NCI-H1694 treated with DMSO at 0.1 percent for 48 hours (cell line): ENCODE results near the gene CNP.

ENCODE experiments used
- DNase-seq: peaks from one replicate; lab custom pipeline; 2025; lab: John Stamatoyannopoulos, UW

The CNP gene

DNA sequence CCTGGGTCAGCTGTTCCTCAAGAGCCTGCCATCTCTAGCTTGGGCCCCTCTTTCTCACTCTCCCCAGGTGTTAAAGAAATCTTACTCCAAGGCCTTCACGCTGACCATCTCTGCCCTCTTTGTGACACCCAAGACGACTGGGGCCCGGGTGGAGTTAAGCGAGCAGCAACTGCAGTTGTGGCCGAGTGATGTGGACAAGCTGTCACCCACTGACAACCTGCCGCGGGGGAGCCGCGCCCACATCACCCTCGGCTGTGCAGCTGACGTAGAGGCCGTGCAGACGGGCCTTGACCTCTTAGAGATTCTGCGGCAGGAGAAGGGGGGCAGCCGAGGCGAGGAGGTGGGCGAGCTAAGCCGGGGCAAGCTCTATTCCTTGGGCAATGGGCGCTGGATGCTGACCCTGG lies 6.8 kb downstream of the CNP start:
- DNase-seq, result no peak

- DNase-seq, result no peak
These were observed 7.4 kb downstream of the CNP start for GRCh38 chr17:41974031-41974430.

DNA sequence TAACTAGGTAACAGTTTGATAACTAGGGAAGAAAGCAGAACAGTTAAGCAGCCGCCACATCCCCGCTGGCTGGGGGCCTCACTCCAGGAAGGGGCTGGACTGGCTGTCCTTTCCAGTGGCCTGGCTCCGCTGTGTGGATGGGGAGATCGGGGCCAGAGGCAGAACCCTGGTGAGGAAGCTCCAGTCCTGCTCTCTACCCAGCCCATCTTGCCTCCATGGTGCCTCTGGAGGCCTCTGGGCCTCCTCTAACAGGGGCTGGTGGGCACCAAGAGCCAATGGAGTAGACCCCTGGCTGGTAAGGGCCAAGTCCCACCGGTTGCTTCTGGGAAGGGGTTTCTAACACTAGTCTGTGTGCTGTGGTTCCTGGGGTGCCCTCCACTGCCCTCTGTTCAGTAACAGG lies 8.1 kb downstream of the CNP start:
- DNase-seq, result no peak

DNA sequence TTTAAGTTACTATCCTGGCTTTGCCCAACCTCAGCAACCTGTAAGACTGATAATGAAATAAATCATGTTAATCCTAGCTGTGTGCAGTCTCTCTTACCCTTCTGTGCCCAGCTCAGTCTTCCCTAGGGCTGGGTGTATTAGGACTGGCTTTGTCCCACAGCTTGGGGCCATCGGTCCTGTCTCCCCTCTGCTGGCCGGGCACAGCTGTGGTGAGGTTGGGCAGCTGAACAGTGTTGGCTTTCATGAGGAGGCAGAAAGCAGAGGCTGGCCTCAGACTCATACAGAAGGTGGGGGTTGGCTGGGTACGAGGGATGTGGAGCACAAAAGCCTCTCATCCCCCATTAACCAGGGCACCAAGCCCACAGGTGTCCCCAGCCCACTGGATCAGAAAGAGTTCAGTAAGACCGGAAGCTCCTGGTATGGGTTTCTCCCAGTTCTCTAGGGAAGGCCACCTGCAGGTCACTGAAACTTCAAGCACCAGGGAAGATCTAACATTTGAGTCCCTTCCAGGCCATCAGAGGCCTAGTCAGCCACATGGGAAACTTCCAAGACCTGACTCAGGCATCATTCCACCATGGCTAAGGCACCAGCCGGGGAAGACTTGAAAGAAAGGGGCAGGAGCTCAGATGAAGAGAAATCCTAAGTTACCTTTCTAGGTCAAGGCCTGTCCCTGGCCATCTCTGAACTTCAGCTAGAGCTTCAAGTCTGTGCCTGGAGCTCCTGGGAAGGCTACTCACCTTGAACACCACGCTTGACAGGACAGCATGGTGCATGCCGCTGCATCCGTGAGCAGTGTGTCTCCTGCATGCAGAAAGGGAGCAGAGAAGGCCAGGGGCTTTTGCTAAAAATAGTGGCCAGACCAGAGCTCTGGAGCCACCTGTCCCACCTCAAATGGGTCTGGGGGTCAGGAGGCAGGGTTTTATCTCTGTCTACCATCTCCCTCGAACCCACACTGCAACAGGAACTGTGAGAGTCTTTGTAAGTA lies 8.8 kb downstream of the CNP start:
- DNase-seq, result no peak

DNA sequence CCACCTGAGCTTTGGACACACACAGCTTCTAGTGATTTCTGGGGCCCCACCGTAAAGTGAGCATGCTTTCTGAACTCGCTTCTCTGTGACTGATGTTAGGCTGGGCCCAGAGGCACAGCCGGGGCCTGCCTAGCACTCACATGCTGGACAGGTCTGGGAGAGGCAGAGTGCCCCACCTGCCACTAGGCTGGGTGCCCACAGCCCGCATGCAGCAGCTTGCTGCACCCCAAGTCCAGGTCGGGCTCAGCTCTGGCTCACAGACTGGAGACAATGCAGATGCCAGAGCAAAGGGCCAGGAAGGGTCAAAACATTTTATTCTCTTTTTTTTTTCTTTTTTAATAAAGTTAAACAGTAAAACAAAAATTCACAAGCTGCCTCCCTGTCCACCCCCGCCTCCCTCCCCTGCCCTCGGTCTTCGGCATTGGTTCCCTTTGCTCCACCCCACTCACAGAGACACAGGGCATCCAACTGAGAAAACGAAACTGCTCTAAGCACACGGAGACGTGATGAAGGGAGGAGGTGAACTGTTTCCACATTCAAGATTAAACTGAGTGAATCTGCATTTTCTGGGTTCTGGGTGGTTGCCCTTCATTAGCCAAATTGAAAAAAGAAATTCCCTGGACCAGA lies 9.7 kb downstream of the CNP start:
- no peak for DNase-seq

- DNase-seq, result no peak
These were observed 11.4 kb downstream of the CNP start for GRCh38 chr17:41977991-41978390.

DNA sequence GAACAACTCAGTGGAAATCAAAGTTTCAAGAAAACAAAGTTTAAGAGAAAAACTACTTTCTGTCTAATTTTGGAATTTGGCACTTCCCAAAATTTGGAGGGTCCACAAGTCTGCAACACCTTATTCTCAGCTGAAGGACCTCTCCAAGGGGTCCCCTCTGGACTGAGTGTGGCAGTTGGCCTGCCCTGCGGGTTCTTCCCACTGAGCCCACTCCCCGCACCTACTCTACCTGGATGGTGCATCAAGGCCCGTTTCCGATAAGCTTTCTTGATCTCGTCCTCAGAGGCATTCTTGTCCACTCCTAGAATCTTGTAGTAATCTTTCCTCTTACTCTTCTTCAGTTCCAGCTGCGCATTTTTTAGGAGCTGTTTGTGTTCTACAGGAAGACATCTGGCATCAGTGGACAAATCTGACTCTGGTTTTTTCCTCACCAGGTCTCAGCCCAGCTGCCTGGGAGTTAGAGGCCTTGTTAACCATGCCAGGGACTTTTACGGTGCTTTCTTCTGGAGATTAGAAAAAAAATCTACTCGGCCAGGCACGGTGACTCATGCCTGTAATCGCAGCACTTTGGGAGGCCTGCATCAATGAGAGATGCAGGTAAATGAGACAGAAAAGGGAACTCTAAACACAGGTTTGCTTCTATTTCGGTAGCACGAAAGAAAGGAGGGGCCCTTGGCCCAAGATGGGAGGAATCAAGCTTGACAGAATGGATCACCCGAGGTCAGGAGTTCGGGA lies 15.6 kb downstream of the CNP start:
- no peak for DNase-seq

GRCh38 chr17:41984454-41984853 lies 17.9 kb downstream of the CNP start:
- no peak for DNase-seq

DNA sequence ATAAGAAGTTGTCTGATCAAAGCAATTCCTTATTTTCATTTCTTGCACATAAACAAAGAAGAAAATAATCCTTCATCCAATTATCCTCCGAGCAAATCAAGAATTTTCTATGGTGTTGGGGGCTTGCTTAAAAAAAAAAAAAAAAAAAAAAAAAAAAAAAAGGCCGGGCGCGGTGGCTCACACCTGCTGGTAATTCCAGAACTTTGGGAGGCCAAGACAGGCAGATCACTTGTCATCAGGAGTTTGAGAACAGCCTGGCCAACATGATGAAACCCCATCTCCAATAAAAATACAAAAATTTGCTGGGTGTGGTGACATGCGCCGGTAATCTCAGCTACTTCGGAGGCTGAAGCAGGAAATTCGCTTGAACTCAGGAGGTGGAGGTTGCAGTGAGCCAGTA lies 19.3 kb downstream of the CNP start:
- DNase-seq, result no peak

DNA sequence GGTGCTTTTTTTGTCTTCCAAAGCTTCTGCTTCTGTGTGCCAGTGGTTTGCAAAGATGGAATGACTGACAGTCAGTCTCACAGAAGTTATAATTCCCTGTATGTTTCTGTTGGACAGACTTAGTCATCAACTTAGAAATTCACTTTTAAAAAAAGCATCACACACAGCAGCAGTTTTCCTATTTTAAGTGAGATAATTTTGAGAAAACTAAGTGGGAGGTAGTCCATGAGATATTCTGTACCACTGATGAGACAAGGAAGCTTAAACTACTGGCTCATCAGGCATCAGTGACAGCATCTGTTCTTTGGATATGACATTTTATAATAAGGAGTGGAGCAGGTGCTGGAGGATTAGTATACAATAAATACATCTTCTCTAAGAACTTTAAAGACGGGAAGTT lies 20.0 kb downstream of the CNP start:
- DNase-seq, result no peak

DNA sequence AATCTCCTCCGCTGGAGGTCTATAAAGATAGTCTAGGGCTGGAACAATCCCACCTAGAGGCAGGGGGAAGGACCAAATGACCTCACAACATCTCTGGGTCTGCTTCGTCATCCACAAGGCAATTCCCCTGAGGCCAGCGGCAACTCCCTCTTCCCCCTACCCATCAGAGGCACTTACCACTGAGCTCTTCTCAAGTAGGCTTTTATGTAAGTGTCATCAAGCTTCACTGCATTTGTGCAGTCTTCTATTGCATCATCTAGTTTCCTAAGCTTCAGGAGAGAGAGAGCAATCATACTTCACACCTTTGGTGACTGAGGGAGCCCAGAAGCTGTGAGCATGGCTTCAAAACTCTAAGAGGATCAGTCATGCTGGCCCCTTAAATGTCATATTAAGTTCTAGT lies 21.0 kb downstream of the CNP start:
- no peak for DNase-seq

DNA sequence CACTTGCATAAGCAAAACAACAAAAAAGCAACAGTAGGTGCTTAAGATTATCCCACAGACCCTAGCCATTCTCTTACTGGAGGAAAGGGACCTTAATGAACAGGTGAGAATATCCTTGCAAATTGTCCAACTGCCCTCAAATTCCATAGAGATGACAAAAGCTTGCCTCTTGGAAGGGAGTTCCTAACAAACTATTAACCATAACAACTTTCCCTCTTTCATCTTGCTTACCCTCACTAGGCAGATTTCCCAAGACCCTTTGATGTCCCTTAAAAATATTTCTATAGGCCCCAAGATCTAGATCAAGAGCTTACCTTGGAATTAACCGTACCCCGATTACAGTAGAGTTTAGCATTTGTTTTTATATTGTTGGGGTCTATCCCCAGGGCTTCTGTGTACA lies 21.8 kb downstream of the CNP start:
- no peak for DNase-seq

DNA sequence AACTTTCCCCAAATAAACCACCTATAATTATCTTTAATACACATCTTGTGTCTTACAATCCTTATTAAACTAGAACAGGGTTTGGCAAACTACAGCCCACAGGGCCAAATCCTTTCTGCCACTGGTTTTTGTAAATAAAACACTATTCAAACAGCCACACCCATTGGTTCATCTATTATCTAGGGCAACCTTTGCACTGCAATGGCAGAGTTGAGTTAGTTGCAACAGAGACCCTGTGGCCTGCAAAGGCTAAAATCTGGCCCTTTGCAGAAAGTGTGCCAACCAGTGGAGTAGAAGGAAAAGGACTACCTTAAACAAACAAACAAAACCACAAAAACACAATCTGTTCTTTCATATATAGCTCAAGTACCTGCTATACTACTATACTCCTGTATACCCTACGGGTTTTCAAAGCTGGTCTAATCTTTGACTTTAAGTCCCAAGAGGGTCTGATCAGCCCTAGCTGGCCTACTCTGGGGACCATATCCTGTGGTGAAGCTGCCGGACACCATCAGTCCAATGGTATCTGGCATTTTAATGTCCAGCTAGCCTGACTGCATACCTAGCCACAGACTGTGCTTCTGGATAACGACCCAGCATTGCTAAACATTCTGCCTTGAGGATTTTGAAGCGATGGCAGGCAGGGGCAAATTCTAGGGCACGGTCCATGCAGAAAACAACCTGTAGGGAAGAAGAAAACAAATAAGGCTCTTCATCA lies 23.3 kb downstream of the CNP start:
- no peak for DNase-seq

DNA sequence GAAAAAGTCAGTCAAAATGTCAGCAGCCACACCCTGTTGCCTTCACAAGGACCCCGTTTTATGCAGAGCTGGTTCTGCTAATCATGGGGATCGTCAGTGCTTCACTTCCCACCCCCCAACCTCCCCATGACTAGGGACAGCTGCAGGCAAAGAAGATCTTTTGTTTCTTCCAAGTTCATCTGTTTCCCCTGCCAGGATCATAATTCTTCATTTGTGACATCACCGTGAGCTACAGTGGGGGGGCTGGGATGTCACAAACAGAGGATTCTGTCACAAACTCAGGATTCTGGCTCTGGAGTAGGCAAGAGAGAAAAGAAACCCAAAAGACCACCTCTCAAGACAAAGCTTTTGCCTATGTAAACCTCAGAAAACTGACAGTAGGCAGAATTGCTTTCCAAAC lies 26.0 kb downstream of the CNP start:
- no peak for DNase-seq

GRCh38 chr17:41996855-41997164 lies 30.2 kb downstream of the CNP start:
- DNase-seq, result no peak

GRCh38 chr17:41998497-41998896 lies 31.9 kb downstream of the CNP start:
- DNase-seq, result no peak

DNA sequence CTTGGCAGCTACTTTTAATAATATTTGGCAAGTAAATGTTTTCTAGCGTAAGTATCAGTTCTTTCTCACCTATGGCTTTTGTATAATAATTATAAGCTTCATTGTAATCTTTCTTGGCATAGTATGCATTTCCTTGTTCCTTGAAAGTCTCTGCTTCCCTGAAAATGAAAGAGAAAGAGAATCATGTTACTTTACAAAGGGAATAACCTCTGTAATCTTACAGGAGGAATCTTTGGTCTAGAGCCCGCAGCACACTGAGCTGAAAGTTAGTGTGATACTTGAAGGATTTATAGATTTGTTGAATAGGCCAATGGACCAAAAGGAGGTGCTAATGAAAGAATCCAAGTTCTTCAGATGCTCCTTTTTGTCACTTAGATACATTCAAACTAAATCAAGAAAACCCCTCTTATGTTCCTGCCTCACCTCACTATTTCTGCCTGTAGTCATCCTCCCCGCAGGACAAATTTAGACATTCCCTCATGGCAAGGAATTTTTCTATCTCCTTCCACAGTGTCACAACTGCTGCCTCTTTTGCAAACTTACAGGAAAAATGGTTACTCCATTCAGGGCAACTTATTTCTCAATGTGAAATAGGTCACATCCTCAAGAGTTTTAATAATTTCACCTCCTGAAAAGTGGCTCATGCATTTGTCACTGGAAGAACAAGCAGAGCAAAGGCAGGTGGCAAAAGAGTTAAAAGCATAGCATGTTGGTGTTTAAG lies 34.0 kb downstream of the CNP start:
- DNase-seq, result no peak

GRCh38 chr17:42001729-42002128 lies 35.1 kb downstream of the CNP start:
- no peak for DNase-seq

DNA sequence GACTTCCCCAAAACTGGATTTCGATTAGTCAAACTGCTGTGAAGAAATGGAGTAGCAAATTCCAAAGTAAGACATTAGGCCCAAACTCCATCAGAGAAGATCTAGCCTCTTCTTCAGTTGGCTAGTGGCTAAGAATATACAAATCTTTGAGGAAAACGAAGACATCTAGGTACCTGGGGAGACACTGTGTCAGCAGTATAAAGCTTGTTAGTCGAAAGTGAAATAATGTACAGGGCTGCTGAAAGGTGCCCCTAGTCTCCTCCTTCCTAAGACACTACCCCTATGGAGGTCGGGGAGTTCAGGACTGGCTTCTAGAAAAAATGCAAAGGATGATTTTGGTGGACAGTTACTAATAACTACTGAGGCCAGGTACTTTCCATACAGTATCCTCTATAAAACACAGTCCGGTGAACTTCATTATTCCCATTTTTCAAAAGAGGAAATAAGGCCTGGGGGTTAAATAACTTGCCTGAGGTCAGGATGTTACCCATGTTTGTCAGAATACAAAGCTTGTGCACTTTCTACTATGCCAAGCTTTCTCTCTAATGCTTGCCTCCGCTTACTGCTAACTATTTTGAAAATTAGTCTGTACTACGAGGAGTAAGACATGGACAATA lies 35.7 kb downstream of the CNP start:
- no peak for DNase-seq

GRCh38 chr17:42002792-42003301 lies 36.3 kb downstream of the CNP start:
- no peak for DNase-seq

DNA sequence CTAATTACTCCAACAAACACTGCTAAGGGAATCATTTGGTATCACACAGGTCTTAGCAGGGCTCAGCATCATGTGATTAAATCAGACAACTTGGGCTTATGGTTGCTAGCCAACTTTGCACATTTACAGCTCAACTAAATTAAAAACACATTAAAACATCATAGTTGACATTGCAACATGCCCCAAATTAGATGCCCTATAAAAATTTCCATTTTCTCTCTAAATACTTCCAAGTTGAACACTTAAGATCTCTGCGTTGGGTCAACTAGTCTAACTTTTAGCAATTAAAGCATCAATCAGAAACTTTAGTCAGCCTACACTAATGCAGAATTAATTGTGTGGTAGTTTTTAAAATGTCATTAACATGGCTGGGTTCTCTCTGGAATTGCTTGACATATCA lies 38.6 kb downstream of the CNP start:
- DNase-seq, result no peak
